Stimulated activated CD4-positive, alpha-beta T cell treated with anti-CD3 and anti-CD28 coated beads, Interleukin-2, amount 100 ng/mL, for 24 hours (primary cell): ENCODE measurements around the gene PLOD3.
A peak's percentile ranks its signal among the peaks of the same experiment; 100 is the strongest.

Experiments
- DNase-seq, 2 donors: peaks; one replicate each; pipeline ENCODE4 v3.0.0-alpha.2; 2020

Gene PLOD3

GRCh38 chr7:101163279-101164070 lies 53.9 kb downstream of the PLOD3 start:
- DNase-seq, result peak in 1 of 2 donors; percentile 40

DNA sequence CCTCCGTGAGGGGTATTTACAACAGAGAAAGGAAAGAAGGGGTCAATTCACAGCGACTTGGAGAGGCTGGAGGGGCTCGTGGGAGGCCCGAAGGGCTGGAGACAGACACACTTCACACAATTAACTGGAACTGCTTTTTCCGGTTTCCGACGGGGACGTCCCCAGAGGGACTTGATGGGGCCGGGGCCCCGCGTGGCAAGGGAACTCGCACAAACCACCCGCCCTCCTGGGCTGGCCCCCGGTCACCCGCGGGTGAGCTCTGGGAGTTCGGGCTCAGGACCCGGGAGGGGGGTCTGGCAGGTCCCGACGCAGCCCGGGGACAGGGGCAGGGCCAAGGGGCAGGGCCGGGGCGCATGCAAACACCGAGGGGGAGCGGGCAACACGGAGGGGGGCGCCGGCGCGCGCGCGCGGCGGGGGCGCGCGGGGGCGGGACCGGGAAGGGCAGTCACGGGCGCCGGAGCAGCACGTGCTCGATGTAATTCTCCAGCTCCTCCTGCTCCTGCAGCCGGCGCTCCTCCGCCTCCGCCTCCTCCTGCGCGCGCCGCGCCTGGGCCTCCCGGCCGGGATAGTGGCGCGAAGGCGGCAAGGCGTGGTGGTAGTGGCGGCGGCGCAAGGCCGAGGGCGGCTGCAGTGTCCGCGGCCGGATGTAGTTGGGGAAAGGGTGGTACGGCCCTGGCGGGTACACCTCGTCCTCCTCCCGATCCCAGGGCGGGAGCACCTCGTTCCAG lies 54.7 kb downstream of the PLOD3 start:
- DNase-seq, result peak in 1 of 2 donors; percentile 46

DNA sequence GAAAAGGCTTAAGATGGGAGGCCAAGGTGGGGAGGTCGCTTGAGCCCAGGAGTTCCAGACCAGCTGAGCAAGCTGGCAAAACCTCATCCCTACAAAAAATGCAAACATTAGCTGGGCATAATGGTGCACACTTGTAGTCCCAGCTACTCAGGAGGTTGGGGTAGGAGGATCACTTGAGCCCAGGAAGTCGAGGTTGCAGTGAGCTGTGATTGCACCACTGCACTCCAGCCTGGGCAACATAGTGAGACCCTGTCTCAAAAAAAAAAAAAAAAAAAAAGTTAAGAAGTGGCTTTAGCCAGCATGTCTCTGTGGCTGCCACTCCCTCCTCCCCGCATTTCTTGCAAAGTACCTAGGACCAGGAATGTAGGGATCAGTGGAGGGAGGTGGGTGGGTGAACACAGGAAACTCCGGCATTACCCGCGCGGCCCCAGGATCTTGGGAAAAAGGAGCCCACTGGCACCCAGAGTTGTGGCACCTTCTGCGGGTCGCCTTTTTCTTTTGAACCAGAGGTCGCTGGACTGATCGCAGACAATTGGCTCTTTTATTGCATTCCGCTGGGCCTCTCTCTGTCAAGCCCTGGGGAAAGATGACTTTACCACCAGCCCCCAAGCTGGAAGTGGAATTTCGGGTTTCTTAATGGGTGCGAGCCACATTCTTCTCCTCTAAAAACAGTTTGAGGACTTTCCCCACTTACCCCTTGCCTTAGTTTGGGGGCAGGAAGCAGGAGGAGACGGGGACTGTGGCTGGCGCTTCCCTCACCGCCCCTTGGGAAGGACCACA lies 55.5 kb downstream of the PLOD3 start:
- DNase-seq, result no peak

- DNase-seq, result no peak
These were observed 56.5 kb downstream of the PLOD3 start for GRCh38 chr7:101160910-101161309.

- no peak for DNase-seq
These were observed 57.4 kb downstream of the PLOD3 start for GRCh38 chr7:101159696-101160674.

- no peak for DNase-seq
These were observed 60.4 kb downstream of the PLOD3 start for GRCh38 chr7:101156866-101157589.

DNA sequence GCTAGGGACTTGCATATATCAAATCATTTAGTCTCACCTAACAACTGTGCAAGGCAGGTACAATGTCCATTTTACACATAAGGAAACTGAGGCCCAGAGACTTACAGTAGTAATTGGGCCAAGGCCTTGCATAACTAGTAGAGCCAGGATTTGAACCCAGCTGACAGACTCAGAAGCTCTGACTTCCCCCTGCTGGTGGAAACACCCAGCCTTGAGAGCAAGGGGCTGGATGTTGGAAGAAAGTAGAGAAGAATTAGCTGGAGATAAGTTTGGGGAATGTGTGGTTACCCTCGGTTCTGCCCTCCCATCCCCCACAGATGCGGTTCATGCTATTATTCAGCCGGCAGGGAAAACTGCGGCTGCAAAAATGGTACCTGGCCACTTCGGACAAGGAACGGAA lies 61.1 kb downstream of the PLOD3 start:
- no peak for DNase-seq
